Daoy (cell line): ENCODE data around the gene IGSF21. TPM values are rescaled to one million over a fixed set of nuclear protein-coding genes. Genes with fewer than 3 reads are reported as not detected.

ENCODE experiments used
- DNase-seq: peaks from one replicate; pipeline ENCODE4 v3.0.0-alpha.2; 2015; ENCODE audit warnings: low read depth
- total RNA-seq: library from RNA; depleted of rRNA; stranded (reverse); fragments of >200 nt; shearing (Covaris generic); gene quantifications from 2 replicates; pipeline ENCODE4 v1.2.3, GENCODE V29; 2014

IGSF21 gene
- total RNA-seq, 1 experiment from 2014 or later: not detected

DNA sequence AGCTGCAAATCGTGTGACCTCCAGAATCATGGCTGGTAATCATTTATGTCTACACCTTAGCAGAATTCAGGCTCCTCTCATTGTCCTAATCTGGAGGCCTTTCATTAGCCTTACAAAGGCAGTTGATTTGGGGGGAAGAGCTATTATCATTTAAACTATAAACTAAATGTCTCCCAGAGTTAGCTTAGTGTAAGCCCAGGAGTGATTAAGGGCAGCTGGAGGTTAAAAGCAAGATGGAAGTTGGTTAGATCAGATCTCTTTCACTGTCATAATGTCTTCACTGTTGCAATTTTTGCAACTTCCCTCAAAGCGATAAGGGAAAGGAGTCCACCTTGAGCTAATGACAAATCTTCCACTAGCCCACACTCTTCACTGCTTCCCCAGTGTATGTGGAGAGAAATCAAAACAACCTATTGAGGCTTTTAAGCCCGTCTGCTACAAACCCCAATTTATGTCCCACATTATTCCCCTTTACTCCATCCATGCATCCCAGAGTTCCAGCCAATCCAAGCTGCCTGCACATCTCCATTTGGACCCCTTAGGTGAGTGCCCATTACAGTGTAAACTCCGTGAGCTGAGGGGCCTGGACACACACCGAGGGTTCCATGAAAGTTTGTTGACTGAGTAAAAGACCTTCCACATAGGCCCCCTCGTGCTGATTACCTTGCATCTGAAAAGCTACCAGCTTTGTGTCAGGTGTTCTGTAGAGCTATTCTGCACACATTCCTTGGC is 311.7 kb downstream of the IGSF21 start:
- DNase-seq: no peak

- DNase-seq: no peak
Measured at GRCh38 chr1:18419845-18420184, 312.2 kb downstream of the IGSF21 start.

DNA sequence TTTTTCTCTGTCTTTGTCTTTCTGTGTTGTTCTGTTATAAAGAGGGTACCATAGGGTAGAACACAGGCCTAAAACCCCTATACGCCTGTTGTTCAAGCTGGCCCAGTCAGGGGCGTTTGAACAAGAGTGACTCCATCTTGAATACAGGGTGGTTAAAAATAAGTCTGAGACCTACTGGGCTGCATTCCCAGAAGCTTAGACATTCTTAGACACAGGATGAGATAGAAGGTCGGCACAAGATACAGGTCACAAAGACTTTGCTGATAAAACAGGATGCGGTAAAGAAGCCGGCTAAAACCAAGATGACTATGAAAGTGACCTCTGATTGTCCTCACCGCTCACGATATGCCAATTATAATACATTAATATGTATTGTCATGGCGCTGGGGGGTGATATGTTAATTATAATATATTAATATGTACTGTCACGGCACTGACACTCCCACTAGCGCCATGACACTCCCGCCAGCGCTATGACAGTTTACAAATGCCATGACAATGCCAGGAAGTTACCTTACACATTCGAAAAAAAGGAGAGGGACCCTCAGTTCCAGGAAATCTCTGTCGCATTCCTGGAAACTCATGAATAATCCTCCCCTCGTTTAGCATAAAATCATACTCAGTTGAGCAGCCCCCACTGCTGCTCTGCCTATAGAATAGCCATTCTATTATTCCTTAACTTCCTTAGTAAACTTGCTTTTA is 314.6 kb downstream of the IGSF21 start:
- no peak for DNase-seq

GRCh38 chr1:18422954-18423353 is 315.4 kb downstream of the IGSF21 start:
- DNase-seq: no peak

DNA sequence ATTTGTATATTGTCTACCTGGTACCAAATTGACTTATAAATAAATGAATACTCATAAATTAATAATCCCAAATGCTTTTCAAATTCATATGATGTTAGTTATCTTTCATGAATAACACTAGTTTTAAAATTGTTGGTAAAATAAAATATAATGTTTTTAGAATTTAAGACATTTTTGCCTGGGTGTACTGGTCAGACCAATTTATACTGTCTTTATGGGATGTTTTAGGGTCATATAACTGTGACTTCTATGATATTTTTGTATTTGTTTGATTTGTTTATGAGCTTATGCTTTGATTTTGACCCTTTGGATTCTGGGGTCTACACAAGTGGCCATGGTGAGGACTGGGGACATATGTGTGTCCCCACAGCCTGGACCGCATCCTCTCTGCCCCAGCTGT is 319.0 kb downstream of the IGSF21 start:
- no peak for DNase-seq
